ENCODE measurements around the gene PLXDC1.

The PLXDC1 gene

DNA sequence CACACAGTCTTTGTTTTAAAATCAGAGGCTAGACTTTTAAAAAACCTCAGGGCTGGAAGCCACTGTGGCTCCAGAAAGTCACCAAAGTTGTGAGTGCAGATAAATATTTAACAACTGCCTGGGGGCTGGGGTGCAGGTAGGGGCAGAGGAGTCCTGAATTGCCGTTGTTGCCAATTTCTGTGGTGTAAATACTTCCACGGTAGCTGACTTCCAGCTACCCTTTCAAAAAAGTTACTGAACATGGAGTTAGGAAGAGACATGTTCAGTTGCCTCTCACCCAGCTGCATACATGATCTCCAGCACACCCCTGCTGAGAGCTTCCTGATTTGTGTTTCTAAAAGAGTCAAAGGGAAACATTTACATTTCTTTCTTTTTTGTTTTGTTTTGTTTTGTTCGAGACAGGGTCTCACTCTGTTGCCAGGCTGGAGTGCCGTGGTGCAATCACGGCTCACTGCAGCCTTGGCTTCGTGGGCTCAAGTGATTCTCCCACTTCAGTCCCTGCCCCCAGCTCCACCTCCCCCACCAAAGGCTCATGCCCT lies 58.7 kb downstream of the PLXDC1 start:
- H3K27ac ChIP-seq: no peak overlapping the region
- TF ChIP-seq CTCF (conservative IDR thresholded peaks at IDR 0.05): no peak

- TF ChIP-seq CTCF (conservative IDR thresholded peaks at IDR 0.05): no peak
- H3K27ac ChIP-seq: no peak overlapping the region
These were observed 60.4 kb downstream of the PLXDC1 start for GRCh38 chr17:39090908-39091665.

DNA sequence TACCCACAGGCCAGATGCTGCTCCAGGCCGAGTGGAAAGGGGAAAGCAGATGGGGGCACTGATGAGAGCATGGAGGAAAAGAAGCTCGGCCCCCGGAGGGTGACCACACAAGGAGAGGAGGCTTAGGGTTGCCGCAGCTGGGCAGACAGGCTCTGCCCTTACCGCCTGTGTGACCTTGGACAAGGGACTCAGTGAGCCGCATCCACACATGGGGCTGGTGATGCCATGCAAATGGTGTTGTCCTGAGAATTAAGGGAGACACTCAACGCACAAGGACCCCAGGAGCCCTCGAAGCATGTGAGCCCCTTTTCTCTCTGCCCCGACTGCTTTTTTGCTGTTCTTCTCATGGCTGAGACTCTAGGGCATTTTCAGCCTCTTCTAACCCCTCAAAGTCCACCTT lies 61.0 kb downstream of the PLXDC1 start:
- TF ChIP-seq CTCF (conservative IDR thresholded peaks at IDR 0.05): no peak
- H3K27ac ChIP-seq: no peak overlapping the region

DNA sequence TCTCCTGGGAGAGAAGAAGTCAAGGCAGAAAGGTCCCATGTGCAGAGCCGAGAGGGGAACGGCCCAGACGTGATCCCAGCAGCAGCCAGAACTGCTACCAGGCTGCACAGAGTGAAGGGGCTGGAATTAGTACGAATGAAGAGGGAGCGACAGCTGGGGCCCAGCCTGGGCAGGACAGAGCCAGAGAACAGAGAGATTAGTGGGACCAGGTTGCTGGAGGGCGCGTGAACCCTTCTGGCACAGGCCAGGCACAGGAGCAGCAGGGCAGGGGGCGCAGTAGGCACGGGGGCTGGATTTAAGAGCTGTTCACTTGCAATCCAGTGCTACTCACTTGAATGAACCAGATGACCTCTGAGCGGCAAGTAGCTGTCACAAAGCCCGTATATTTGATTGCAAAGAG lies 66.9 kb downstream of the PLXDC1 start:
- TF ChIP-seq CTCF (conservative IDR thresholded peaks at IDR 0.05): no peak
- H3K27ac ChIP-seq: no peak overlapping the region

DNA sequence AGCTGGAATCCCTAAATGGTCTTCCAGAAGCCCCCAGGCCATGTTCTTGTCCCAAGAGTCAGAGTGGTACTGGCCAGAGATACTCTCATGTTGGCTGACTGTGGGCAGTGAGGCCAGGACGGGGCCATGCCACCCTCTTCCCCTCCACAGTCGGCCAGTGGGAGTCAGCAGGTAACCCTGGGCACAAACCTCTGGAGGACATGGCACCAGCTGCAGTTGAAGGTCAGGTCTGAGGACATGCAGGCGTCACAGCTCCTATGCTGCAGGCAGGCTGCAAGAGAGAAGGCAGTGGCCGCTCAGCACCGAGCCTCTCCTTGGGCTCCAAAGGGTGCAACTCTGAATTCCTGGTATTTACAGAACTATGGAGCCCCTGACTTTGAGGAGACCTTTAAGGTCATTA lies 68.2 kb downstream of the PLXDC1 start:
- TF ChIP-seq CTCF (conservative IDR thresholded peaks at IDR 0.05): no peak

DNA sequence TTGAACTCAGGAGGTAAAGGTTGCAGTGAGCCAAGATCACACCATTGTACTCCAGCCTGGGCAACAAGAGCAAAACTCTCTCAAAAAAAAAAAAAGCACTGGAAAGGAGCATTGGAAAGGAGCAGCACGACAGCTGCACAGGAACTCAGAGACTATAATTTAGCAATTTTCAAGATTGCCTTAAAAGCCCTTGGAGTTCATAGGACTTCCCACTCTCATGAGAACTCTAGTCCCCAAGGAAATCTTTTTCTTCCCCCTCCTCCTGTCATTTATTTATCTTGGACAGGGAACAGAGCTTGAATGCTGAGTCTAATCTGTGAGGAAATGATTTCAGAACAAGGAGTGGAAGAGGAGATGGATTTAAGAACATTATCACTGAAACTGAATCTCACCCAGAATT lies 69.0 kb downstream of the PLXDC1 start:
- TF ChIP-seq CTCF (conservative IDR thresholded peaks at IDR 0.05): no peak
- H3K27ac ChIP-seq: no peak overlapping the region

More for the DNA sequence above, 68.2 kb downstream of the PLXDC1 start:
- H3K27ac ChIP-seq: no peak overlapping the region

DNA sequence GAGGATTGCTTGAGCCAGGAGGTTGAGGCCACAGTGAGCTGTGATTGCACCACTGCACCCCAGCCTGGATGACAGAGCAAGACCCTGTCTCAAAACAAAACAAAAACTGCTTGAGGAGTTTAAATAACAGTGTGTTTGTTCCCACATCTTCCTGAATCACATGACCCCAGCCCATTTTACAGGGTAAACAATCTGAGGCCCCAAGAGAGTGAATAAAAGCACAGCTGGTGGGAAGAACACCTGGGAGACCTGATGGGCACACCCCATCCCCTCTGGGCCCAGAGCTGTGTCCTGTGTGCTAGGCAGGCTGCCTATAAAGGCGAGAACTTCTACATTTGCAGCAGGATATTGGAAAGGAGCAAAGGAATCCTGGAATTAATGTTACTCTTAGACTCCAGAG lies 69.6 kb downstream of the PLXDC1 start:
- H3K27ac ChIP-seq: no peak overlapping the region
- no peak for TF ChIP-seq CTCF (conservative IDR thresholded peaks at IDR 0.05)
